CD4-positive, alpha-beta T cell treated with Interleukin-6 for 4 hours (primary cell): ENCODE results near the gene KHDC3L.
"Not testable (repeated sequence)": the region's sequence is repeated elsewhere in the genome, so short reads cannot be mapped to it uniquely, and the experiment has no call there.

Experiments used
- DNase-seq: peaks from one replicate; pipeline ENCODE4 v3.0.0-alpha.2; 2020; ENCODE audit warnings: mixed read lengths

KHDC3L gene

DNA sequence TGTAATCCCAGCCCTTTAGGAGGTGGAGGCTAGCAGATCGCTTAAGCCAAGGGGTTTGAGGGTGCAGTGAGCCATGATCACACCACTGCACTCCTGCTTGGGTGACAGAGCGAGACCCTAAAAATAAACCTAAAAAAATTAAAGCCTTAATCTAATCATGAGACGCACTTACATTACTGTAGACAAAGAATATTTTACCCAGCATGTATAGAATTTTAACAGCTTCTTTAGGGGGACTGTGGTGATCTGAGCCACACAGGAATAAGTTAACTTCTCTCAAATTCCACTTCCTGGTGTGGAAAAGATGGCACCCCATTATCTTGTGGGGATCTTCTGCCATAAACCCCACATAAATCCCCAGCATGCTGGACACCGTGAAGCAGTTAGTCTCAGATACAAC lies 9.5 kb downstream of the KHDC3L start:
- no peak for DNase-seq

DNA sequence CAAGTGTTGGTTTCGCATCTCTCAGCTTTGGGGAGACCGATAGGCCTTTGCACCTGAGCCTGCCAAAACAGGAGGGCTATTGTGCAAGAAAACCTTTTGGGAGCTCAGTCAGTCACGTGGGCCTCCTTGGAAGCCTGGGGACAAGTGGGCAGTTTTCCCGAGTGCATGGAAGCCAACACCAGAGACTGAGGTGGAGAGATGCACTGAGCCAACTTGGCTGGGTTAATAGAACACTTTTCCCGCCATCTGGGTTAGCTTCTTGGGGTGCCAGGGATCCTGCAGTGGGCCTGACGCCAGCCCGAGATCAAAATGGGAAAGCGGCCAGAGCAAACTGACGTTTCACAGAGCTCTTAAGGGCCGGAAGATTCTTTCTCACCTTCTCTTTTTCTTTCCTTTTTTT lies 10.1 kb downstream of the KHDC3L start:
- DNase-seq = no peak

GRCh38 chr6:73375216-73375615 lies 12.8 kb downstream of the KHDC3L start:
- DNase-seq = no peak

GRCh38 chr6:73377225-73377624 lies 14.8 kb downstream of the KHDC3L start:
- no peak for DNase-seq

GRCh38 chr6:73381531-73381930 lies 19.1 kb downstream of the KHDC3L start:
- DNase-seq = not testable (repeated sequence)

- no peak for DNase-seq
These were observed 20.1 kb downstream of the KHDC3L start for GRCh38 chr6:73382462-73383113.

DNA sequence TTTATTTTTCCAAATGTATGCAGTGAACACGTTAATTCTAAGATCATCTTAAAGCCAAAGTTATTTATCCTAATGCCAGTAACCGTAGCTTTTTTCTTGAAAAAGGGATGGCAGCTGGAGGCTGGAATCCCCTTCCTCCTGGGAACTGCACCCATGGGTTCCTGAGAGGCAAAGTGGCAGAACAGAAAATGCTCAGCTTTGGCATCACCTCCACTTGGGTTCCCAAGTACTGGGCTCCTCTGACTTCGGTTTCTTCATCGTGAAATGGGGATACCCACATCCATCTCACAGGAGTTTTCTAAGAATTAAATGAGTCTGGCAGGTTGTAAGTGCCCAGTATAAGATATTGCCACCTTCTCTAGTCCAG lies 26.0 kb downstream of the KHDC3L start:
- DNase-seq = no peak

- DNase-seq = peak; percentile 69
These were observed 26.5 kb downstream of the KHDC3L start for GRCh38 chr6:73388800-73389512.

DNA sequence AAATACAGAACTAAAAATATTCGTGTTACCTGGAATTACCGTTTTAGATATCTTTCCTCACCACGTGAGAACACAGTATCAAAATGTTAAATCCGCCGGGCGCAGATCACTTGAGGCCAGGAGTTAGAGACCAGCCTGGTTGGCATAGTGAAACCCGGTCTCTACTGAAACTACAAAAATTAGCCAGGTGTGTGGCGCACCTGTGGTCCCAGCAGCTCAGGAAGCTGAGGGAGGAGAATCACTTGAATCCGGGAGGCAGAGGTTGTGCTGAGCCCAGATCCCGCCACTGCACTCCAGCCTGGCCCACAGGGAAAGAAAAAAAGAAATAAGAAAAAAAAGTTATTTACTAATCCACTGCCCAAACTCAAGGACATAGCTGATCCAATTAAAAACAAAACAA lies 27.4 kb downstream of the KHDC3L start:
- DNase-seq = no peak

DNA sequence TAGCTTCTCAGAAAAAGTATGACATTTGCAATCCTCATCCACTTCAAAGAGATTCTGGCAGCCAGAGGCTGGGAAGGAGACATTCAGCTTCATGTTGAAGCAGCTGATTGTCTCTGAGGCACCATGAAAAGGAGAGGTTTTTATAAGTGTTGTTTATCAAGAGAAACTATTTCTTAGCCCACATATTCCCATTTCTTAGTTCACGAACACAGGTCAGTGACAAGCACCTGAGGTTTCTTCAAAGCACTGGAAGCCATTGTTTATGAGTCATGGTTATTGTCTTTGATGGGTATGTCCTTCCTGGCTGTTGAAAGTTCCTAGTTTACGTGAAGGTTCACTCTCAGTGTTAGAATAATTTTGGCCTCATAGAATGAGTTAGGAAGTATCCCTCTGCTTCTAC lies 29.2 kb downstream of the KHDC3L start:
- DNase-seq = no peak

GRCh38 chr6:73392188-73392587 lies 29.7 kb downstream of the KHDC3L start:
- DNase-seq = not testable (repeated sequence)

GRCh38 chr6:73393278-73393677 lies 30.8 kb downstream of the KHDC3L start:
- DNase-seq = no peak

DNA sequence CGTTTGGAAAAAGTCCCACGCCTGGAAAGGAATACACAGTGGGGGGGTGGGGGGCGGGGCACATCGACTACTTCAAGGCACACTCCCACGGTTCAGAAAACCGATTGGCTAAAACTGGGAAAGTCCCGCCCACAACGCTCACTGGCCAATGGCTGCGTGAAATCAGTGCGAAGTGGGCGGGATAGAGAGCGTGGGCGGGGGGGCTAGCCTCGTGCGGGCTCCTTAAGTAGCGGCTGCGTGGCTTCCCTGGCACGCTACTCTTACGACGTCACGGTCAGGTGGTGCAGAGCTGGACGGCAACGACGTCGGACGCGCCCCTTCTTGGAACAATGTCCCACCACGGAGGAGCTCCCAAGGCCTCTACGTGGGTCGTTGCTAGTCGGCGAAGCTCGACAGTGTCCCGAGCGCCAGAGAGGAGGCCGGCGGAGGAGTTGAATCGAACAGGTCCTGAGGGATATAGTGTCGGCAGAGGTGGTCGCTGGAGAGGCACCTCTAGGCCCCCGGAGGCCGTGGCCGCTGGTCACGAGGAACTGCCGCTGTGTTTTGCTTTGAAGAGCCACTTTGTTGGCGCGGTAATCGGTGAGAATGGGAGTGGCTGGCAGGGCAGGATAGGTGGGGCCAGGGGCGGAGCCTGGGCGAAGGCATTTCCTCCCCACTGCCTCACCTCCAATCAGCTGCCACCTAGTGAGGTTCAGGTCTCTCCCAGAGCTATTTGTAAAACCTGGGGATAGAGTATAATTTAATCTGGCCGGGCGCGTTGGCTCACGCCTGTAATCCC lies 32.3 kb downstream of the KHDC3L start, which contains the start of gene DDX43:
Gene DDX43 (plus strand): TSS at position 252 of the 778 bp plus-strand sequence. CDS start 78 bp downstream, at position 330.
- peak; percentile 54 for DNase-seq

DNA sequence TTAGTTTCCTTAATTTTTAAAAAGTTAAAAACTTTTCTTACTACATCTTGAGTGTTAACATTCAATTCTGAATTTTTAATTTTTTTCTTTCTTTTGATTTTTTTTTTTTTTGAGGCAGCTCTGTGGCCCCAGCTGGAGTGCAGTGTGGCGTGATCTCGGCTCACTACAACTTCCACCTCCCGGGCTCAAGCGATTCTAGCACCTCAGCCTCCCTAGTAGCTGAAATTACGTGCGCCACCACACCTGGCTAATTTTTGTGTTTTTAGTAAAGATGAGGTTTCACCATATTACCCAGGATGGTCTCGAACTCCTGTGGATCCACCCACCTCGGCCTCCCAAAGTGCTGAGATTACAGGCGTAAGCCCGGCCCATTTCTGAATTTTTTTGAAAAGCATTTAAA lies 33.4 kb downstream of the KHDC3L start:
- DNase-seq = no peak

GRCh38 chr6:73400656-73401055 lies 38.2 kb downstream of the KHDC3L start:
- no peak for DNase-seq

GRCh38 chr6:73409395-73409794 lies 46.9 kb downstream of the KHDC3L start:
- DNase-seq = no peak

DNA sequence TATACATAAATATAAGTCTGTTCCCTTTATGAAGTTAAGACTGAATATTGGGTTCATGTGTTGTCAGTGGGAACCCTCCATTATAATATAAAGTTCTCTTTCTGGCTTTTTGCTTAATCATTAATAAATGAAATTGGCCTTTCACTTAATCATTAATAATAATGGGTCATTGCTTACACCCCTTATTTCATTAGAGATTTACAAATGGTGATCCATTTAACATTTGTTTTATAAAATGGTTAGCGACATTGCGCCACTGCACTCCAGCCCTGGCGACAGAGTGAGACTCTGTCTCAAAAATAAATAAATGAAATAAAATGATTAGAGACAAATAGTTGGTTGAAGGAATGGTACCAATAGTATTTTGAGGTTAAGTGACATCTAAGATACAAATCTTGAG lies 50.6 kb downstream of the KHDC3L start:
- no peak for DNase-seq
